Prostate gland (tissue), 2 donors: Measurements from ENCODE around the gene RTEL1.

Experiments
- CTCF ChIP-seq, 4 experiments: fragments of 200-600 bp in 2 of 4; fragments of 450-650 bp in 2 of 4; sonication (generic) in 2 of 4; IDR thresholded peaks; 1 replicate in 3 of 4; 2 replicates in 1 of 4; pipeline ENCODE4 v1.5.1; 2016 to 2019; ENCODE audit warnings: antibody characterized with exemption in 4 of 4, mild to moderate bottlenecking in 2 of 4, moderate library complexity in 2 of 4
- POLR2A ChIP-seq: fragments of 450-650 bp; IDR thresholded peaks from one replicate; pipeline ENCODE4 v1.6.1; 2016; ENCODE audit warnings: antibody characterized with exemption, mild to moderate bottlenecking

GRCh38 chr20:63693733-63694583 lies 35.8 kb downstream of the RTEL1 start:
- TF ChIP-seq CTCF (IDR thresholded peaks at IDR 0.05): no peak
- no peak for TF ChIP-seq POLR2A
